HepG2 (cell line): Measurements from ENCODE around the gene METAP2. TPM values are rescaled to one million over a fixed set of nuclear protein-coding genes. Genes with fewer than 3 reads are reported as not detected.

ENCODE experiments used
- EEA1 ChIP-seq: sonication (generic); formaldehyde crosslinking; IDR thresholded peaks from 2 replicates; pipeline ENCODE4 v1.5.1; 2020; ENCODE audit warnings: mild to moderate bottlenecking, missing genetic modification reagents, borderline replicate concordance
- KLF13 ChIP-seq: sonication (generic); formaldehyde crosslinking; IDR thresholded peaks from 2 replicates; pipeline ENCODE4 v1.4.0; 2020; ENCODE audit warnings: mild to moderate bottlenecking, missing genetic modification reagents
- MAFF ChIP-seq: IDR thresholded peaks from 2 replicates; pipeline ENCODE4 v1.6.1; 2011; ENCODE audit warnings: low read depth, low read length, improper control_type of control experiment
- ONECUT2 ChIP-seq: sonication (generic); formaldehyde crosslinking; IDR thresholded peaks from 2 replicates; pipeline ENCODE4 v1.4.0; 2020; ENCODE audit warnings: missing genetic modification reagents
- POLR2G ChIP-seq: fragments of 200-400 bp; formaldehyde crosslinking; IDR thresholded peaks from 2 replicates; pipeline ENCODE4 v1.6.1; 2018; ENCODE audit warnings: mild to moderate bottlenecking, low read depth, low read length, moderate library complexity
- SIX1 ChIP-seq: sonication (generic); formaldehyde crosslinking; IDR thresholded peaks from 2 replicates; pipeline ENCODE4 v1.4.0; 2020; ENCODE audit warnings: missing genetic modification reagents, borderline replicate concordance
- SMYD3 ChIP-seq: sonication (generic); formaldehyde crosslinking; IDR thresholded peaks from 2 replicates; pipeline ENCODE4 v1.8.1; 2023; ENCODE audit warnings: mild to moderate bottlenecking, missing genetic modification reagents
- SOX13 ChIP-seq, 3 experiments: fragments of 450-650 bp in 1 of 3; sonication (generic) in 1 of 3; formaldehyde crosslinking in 1 of 3; IDR thresholded peaks in 2 of 3; conservative IDR thresholded peaks in 1 of 3; 2 replicates each; pipeline versions ENCODE4 v1.5.0 to v1.6.1; 2016 to 2020; ENCODE audit warnings: antibody characterized with exemption in 1 of 3, mild to moderate bottlenecking in 1 of 3, missing compliant biosample characterization in 1 of 3, missing genetic modification reagents in 1 of 3, moderate library complexity in 1 of 3
- TCF12 ChIP-seq, 2 experiments: fragments of 450-650 bp in 1 of 2; sonication (generic) in 1 of 2; formaldehyde crosslinking in 1 of 2; IDR thresholded peaks; 2 replicates each; pipeline versions ENCODE4 v1.6.1 to v1.8.0; 2017 to 2022; ENCODE audit warnings: antibody characterized with exemption in 1 of 2, mild to moderate bottlenecking in 1 of 2, missing genetic modification reagents in 1 of 2, moderate library complexity in 1 of 2
- ZFX ChIP-seq: sonication (generic); formaldehyde crosslinking; IDR thresholded peaks from 2 replicates; pipeline ENCODE4 v1.4.0; 2020; ENCODE audit warnings: mild to moderate bottlenecking, low read depth, missing genetic modification reagents, moderate library complexity
- ZMAT3 ChIP-seq: sonication (generic); formaldehyde crosslinking; conservative IDR thresholded peaks from 2 replicates; pipeline ENCODE4 v1.7.0; 2021; ENCODE audit warnings: missing genetic modification reagents
- ZNF329 ChIP-seq: sonication (generic); formaldehyde crosslinking; IDR thresholded peaks from 2 replicates; pipeline ENCODE4 v1.9.0; 2021; ENCODE audit warnings: low read depth, mild to moderate bottlenecking, missing genetic modification reagents
- ZNF773 ChIP-seq: sonication (generic); formaldehyde crosslinking; IDR thresholded peaks from 2 replicates; pipeline ENCODE4 v1.4.0; 2020; ENCODE audit warnings: missing genetic modification reagents, borderline replicate concordance
- ZSCAN30 ChIP-seq: sonication (generic); formaldehyde crosslinking; IDR thresholded peaks from 2 replicates; pipeline ENCODE4 v1.5.0; 2020; ENCODE audit warnings: mild to moderate bottlenecking, missing genetic modification reagents
- ZSCAN31 ChIP-seq: sonication (generic); formaldehyde crosslinking; IDR thresholded peaks from 2 replicates; pipeline ENCODE4 v1.5.0; 2020; ENCODE audit warnings: low read depth, mild to moderate bottlenecking, missing genetic modification reagents
- polyA plus RNA-seq, 8 experiments: library from polyadenylated mRNA; depleted of rRNA in 3 of 8; stranded (reverse) in 7 of 8; unstranded in 1 of 8; fragments of >200 nt; fragmentation: Illumina TruSeq in 4 of 8; extraction: Trizol in 4 of 8; gene quantifications; 2 replicates each; pipeline versions ENCODE4 v1.2.1 to v1.2.3, GENCODE V29; 2011 to 2016; ENCODE audit warnings: low read depth in 4 of 8, missing spikeins in 1 of 8, mixed read lengths in 1 of 8; ENCODE audit not compliant: insufficient read depth in 1 of 8
- total RNA-seq, 5 experiments: library from RNA; depleted of rRNA; stranded (reverse); fragments of >200 nt; fragmentation: Illumina TruSeq; extraction: Trizol; gene quantifications; 2 replicates each; pipeline ENCODE4 v1.2.3, GENCODE V29; 2016; ENCODE audit warnings: low read depth in 1 of 5
- TF ChIP-seq, protein P1 (sequence below): sonication (generic); formaldehyde crosslinking; conservative IDR thresholded peaks from 2 replicates; pipeline ENCODE4 v1.4.0; 2020; ENCODE audit warnings: mild to moderate bottlenecking, missing genetic modification reagents, moderate library complexity
- TF ChIP-seq, protein P2 (sequence below), 2 experiments: fragments of 450-650 bp in 1 of 2; sonication (generic) in 1 of 2; formaldehyde crosslinking in 1 of 2; IDR thresholded peaks; 2 replicates each; pipeline versions ENCODE4 v1.6.1 to v1.8.0; 2016 to 2022; ENCODE audit warnings: antibody characterized with exemption in 1 of 2, mild to moderate bottlenecking in 1 of 2, missing genetic modification reagents in 1 of 2

The METAP2 gene
- total and polyA plus RNA-seq, 2 of the 13 experiments (the other 11 are each of a cell fraction or from before 2014, with no cell fraction given), result 67.8 to 131 TPM

DNA sequence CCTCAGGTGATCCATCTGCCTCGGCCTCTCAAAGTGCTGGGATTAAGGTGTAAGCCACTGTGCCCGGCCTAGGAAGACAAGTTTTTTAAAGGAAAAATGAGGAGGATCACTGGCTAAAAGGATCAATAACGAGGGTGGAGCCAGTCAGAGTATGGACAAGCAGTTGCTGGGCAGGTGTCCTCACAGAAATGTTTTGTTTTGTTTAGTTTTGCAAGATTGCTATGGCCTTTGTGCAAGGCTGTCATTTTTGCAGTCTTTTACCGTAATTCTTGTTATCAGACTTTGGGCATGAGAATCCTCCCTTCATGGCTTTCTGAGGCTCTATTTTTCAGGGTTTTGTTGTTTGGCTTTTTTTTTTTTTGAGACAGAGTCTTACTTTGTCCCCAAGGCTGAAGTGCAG, 11.9 kb upstream of the METAP2 start (continued):
- TF ChIP-seq, protein P1, sequence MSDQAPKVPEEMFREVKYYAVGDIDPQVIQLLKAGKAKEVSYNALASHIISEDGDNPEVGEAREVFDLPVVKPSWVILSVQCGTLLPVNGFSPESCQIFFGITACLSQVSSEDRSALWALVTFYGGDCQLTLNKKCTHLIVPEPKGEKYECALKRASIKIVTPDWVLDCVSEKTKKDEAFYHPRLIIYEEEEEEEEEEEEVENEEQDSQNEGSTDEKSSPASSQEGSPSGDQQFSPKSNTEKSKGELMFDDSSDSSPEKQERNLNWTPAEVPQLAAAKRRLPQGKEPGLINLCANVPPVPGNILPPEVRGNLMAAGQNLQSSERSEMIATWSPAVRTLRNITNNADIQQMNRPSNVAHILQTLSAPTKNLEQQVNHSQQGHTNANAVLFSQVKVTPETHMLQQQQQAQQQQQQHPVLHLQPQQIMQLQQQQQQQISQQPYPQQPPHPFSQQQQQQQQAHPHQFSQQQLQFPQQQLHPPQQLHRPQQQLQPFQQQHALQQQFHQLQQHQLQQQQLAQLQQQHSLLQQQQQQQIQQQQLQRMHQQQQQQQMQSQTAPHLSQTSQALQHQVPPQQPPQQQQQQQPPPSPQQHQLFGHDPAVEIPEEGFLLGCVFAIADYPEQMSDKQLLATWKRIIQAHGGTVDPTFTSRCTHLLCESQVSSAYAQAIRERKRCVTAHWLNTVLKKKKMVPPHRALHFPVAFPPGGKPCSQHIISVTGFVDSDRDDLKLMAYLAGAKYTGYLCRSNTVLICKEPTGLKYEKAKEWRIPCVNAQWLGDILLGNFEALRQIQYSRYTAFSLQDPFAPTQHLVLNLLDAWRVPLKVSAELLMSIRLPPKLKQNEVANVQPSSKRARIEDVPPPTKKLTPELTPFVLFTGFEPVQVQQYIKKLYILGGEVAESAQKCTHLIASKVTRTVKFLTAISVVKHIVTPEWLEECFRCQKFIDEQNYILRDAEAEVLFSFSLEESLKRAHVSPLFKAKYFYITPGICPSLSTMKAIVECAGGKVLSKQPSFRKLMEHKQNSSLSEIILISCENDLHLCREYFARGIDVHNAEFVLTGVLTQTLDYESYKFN (CRISPR knock-in tag), result 0 out of 2 replicates have a peak, but pooled peaks have one; percentile 15
- TF ChIP-seq EEA1, result no peak
- no peak for TF ChIP-seq ZFX (CRISPR knock-in tag)
- no peak for TF ChIP-seq POLR2G
- TF ChIP-seq SMYD3, result no peak
- TF ChIP-seq ZNF329 (CRISPR knock-in tag), result no peak
- TF ChIP-seq TCF12 (IDR thresholded peaks at IDR 0.05), result no peak
- no peak for TF ChIP-seq TCF12 (CRISPR knock-in tag; IDR thresholded peaks at IDR 0.05)
- TF ChIP-seq ZSCAN31 (CRISPR knock-in tag), result no peak
- TF ChIP-seq SOX13 (IDR thresholded peaks at IDR 0.05), result no peak
- TF ChIP-seq SOX13 (CRISPR knock-in tag; conservative IDR thresholded peaks at IDR 0.05 in 1 of 2, IDR thresholded peaks at IDR 0.05 in 1 of 2), result no peak
- TF ChIP-seq MAFF, result peak; percentile 20; the same call in 1 of the 2 replicates
- no peak for TF ChIP-seq KLF13
- no peak for TF ChIP-seq SIX1 (CRISPR knock-in tag)
- TF ChIP-seq ZMAT3 (CRISPR knock-in tag), result no peak
- TF ChIP-seq ZSCAN30 (CRISPR knock-in tag), result no peak
- TF ChIP-seq, protein P2, sequence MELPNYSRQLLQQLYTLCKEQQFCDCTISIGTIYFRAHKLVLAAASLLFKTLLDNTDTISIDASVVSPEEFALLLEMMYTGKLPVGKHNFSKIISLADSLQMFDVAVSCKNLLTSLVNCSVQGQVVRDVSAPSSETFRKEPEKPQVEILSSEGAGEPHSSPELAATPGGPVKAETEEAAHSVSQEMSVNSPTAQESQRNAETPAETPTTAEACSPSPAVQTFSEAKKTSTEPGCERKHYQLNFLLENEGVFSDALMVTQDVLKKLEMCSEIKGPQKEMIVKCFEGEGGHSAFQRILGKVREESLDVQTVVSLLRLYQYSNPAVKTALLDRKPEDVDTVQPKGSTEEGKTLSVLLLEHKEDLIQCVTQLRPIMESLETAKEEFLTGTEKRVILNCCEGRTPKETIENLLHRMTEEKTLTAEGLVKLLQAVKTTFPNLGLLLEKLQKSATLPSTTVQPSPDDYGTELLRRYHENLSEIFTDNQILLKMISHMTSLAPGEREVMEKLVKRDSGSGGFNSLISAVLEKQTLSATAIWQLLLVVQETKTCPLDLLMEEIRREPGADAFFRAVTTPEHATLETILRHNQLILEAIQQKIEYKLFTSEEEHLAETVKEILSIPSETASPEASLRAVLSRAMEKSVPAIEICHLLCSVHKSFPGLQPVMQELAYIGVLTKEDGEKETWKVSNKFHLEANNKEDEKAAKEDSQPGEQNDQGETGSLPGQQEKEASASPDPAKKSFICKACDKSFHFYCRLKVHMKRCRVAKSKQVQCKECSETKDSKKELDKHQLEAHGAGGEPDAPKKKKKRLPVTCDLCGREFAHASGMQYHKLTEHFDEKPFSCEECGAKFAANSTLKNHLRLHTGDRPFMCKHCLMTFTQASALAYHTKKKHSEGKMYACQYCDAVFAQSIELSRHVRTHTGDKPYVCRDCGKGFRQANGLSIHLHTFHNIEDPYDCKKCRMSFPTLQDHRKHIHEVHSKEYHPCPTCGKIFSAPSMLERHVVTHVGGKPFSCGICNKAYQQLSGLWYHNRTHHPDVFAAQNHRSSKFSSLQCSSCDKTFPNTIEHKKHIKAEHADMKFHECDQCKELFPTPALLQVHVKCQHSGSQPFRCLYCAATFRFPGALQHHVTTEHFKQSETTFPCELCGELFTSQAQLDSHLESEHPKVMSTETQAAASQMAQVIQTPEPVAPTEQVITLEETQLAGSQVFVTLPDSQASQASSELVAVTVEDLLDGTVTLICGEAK (IDR thresholded peaks at IDR 0.05), result no peak
- TF ChIP-seq, protein P2 (CRISPR knock-in tag; IDR thresholded peaks at IDR 0.05), result no peak
- TF ChIP-seq ONECUT2 (CRISPR knock-in tag), result peak; percentile 74
- no peak for TF ChIP-seq ZNF773 (CRISPR knock-in tag)
